Measurements from ENCODE around the gene GUCD1. TPM values are rescaled to one million over a fixed set of nuclear protein-coding genes. Genes with fewer than 3 reads are reported as not detected.

Gene GUCD1
- total and polyA plus RNA-seq, 7 donors, result 85.6 to 301 (median 98.6) TPM

GRCh38 chr22:24525416-24526037 is 29.4 kb downstream of the GUCD1 start:
- Histone ChIP-seq H3K9me3 (no peaks in the 10 kb centered on the region), H3K4me1 (peaks cover 0 to 8% (median 4%) of the 10 kb centered on the region in 4 donors), H3K4me3 (no peak overlapping the region), H3K27ac (no peak overlapping the region), H3K27me3 (no peaks in the 10 kb centered on the region), H3K36me3 (no peaks in the 10 kb centered on the region)
- 2 to 12% methylated on average over 12 of the region's 12 CpGs for WGBS, 2 donors
- DNase-seq, result peak; percentile 80
- intact Hi-C loops (cut with DNase I), result loop anchor here (2.0 to 5.0 kb wide), 2 partner anchors 201 to 232 kb away; no protein-coding TSS in a partner anchor
- TF ChIP-seq POLR2AphosphoS5 (IDR thresholded peaks at IDR 0.05), result peak in 1 of 4 donors; percentile 13
- TF ChIP-seq POLR2A (IDR thresholded peaks at IDR 0.05), result no peak
- no peak for TF ChIP-seq EP300 (IDR thresholded peaks at IDR 0.05)
- peak; percentile 50 to 84 (median 72) for TF ChIP-seq CTCF (IDR thresholded peaks at IDR 0.05)

GRCh38 chr22:24523873-24524272 is 31.1 kb downstream of the GUCD1 start:
- no peaks in the 10 kb centered on the region for H3K27me3 ChIP-seq
- WGBS, 2 donors, result 85 to 91% methylated on average over 2 of the region's 2 CpGs
- no peak for DNase-seq
- TF ChIP-seq EP300 (IDR thresholded peaks at IDR 0.05), result no peak
- TF ChIP-seq CTCF (IDR thresholded peaks at IDR 0.05), result no peak
- no peak for TF ChIP-seq POLR2A (IDR thresholded peaks at IDR 0.05)
- no peak for TF ChIP-seq POLR2AphosphoS5 (IDR thresholded peaks at IDR 0.05)
- H3K4me1 ChIP-seq, result peaks cover 0 to 8% (median 4%) of the 10 kb centered on the region in 4 donors
- no peaks in the 10 kb centered on the region for H3K36me3 ChIP-seq
- intact Hi-C loops (cut with DNase I), result loop anchor here (5.0 kb wide), 1 partner anchor 102 kb away; no protein-coding TSS in a partner anchor
- H3K27ac ChIP-seq, result no peak overlapping the region
- H3K9me3 ChIP-seq, result no peaks in the 10 kb centered on the region
- no peak overlapping the region for H3K4me3 ChIP-seq

GRCh38 chr22:24521791-24522245 is 33.1 kb downstream of the GUCD1 start:
- Histone ChIP-seq H3K36me3 (no peaks in the 10 kb centered on the region), H3K4me3 (no peak overlapping the region), H3K4me1 (peaks cover 0 to 8% (median 4%) of the 10 kb centered on the region in 4 donors), H3K27ac (no peak overlapping the region), H3K9me3 (no peaks in the 10 kb centered on the region), H3K27me3 (no peaks in the 10 kb centered on the region)
- intact Hi-C loops (cut with DNase I), result loop anchor here (5.0 kb wide), 1 partner anchor 100 kb away; no protein-coding TSS in a partner anchor
- DNase-seq, result no peak
- whole genome bisulfite sequencing, 2 donors, result 12 to 27% methylated on average over 8 of the region's 8 CpGs
- TF ChIP-seq EP300 (IDR thresholded peaks at IDR 0.05) (no peak), POLR2A (IDR thresholded peaks at IDR 0.05) (no peak), CTCF (IDR thresholded peaks at IDR 0.05) (no peak)

GRCh38 chr22:24519496-24519895 is 35.4 kb downstream of the GUCD1 start:
- no peak for TF ChIP-seq CTCF (IDR thresholded peaks at IDR 0.05)
- no peak for TF ChIP-seq POLR2A (IDR thresholded peaks at IDR 0.05)
- no peak overlapping the region for H3K27ac ChIP-seq
- H3K4me3 ChIP-seq, result no peak overlapping the region
- H3K9me3 ChIP-seq, result no peaks in the 10 kb centered on the region
- no peaks in the 10 kb centered on the region for H3K27me3 ChIP-seq
- DNase-seq, result no peak
- peaks cover 0 to 10% (median 8%) of the 10 kb centered on the region in 4 donors for H3K4me1 ChIP-seq
- H3K36me3 ChIP-seq, result no peaks in the 10 kb centered on the region
- whole genome bisulfite sequencing, 2 donors, result 90 to 94% methylated on average over 5 of the region's 5 CpGs
- intact Hi-C loops (cut with DNase I), result no loop called here
